Measurements from ENCODE around the gene FER.
"Not testable (repeated sequence)": the region's sequence is repeated elsewhere in the genome, so short reads cannot be mapped to it uniquely, and the experiment has no call there.

Gene FER

GRCh38 chr5:108747774-108748400, at the start of gene FER:
Gene FER, plus strand, starts transcription at chr5:108747897. Its CDS starts 50,286 bp downstream, at chr5:108798183.
- DNase-seq (ENCODE audit: low read depth in 2 of 3, low spot score in 2 of 3), result no peak

GRCh38 chr5:108700388-108700787, 47.3 kb upstream of the FER start:
- DNase-seq (ENCODE audit: low read depth in 2 of 3, low spot score in 2 of 3), result not testable (repeated sequence)

- no peak for DNase-seq (ENCODE audit: low read depth in 2 of 3, low spot score in 2 of 3)
These were observed 46.8 kb upstream of the FER start for GRCh38 chr5:108700930-108701329.

- DNase-seq (ENCODE audit: low read depth in 2 of 3, low spot score in 2 of 3), result no peak
These were observed 45.2 kb upstream of the FER start for GRCh38 chr5:108702546-108702945.

- no peak for DNase-seq (ENCODE audit: low read depth in 2 of 3, low spot score in 2 of 3)
These were observed 44.4 kb upstream of the FER start for GRCh38 chr5:108703313-108703712.

GRCh38 chr5:108707141-108707540, 40.6 kb upstream of the FER start:
- DNase-seq (ENCODE audit: low read depth in 2 of 3, low spot score in 2 of 3), result no peak

- DNase-seq (ENCODE audit: low read depth in 2 of 3, low spot score in 2 of 3), result no peak
These were observed 35.8 kb upstream of the FER start for GRCh38 chr5:108711898-108712297.

- DNase-seq (ENCODE audit: low read depth in 2 of 3, low spot score in 2 of 3), result no peak
These were observed 32.3 kb upstream of the FER start for GRCh38 chr5:108715408-108715807.

GRCh38 chr5:108720391-108720790, 27.3 kb upstream of the FER start:
- no peak for DNase-seq (ENCODE audit: low read depth in 2 of 3, low spot score in 2 of 3)

GRCh38 chr5:108726446-108727235, 21.1 kb upstream of the FER start:
- no peak for DNase-seq (ENCODE audit: low read depth in 2 of 3, low spot score in 2 of 3)

GRCh38 chr5:108727236-108727650, 20.5 kb upstream of the FER start:
- no peak for DNase-seq (ENCODE audit: low read depth in 2 of 3, low spot score in 2 of 3)

GRCh38 chr5:108727651-108728565, 19.8 kb upstream of the FER start:
- DNase-seq (ENCODE audit: low read depth in 2 of 3, low spot score in 2 of 3), result peak; percentile 10 to 28 (median 18)

- DNase-seq (ENCODE audit: low read depth in 2 of 3, low spot score in 2 of 3), result no peak
These were observed 19.0 kb upstream of the FER start for GRCh38 chr5:108728566-108729241.

- DNase-seq (ENCODE audit: low read depth in 2 of 3, low spot score in 2 of 3), result no peak
These were observed 18.5 kb upstream of the FER start for GRCh38 chr5:108729242-108729615.

GRCh38 chr5:108730617-108731340, 16.9 kb upstream of the FER start:
- no peak for DNase-seq (ENCODE audit: low read depth in 2 of 3, low spot score in 2 of 3)

GRCh38 chr5:108735790-108736189, 11.9 kb upstream of the FER start:
- DNase-seq (ENCODE audit: low read depth in 2 of 3, low spot score in 2 of 3), result no peak

GRCh38 chr5:108736855-108737254, 10.8 kb upstream of the FER start:
- no peak for DNase-seq (ENCODE audit: low read depth in 2 of 3, low spot score in 2 of 3)

- no peak for DNase-seq (ENCODE audit: low read depth in 2 of 3, low spot score in 2 of 3)
These were observed 8.3 kb upstream of the FER start for GRCh38 chr5:108739376-108739775.

GRCh38 chr5:108739906-108740305, 7.8 kb upstream of the FER start:
- no peak for DNase-seq (ENCODE audit: low read depth in 2 of 3, low spot score in 2 of 3)

GRCh38 chr5:108743319-108743718, 4.4 kb upstream of the FER start:
- DNase-seq (ENCODE audit: low read depth in 2 of 3, low spot score in 2 of 3), result no peak
